Left kidney (tissue), 1 donor: ENCODE results near the gene PANK3. TPM values are rescaled to one million over a fixed set of nuclear protein-coding genes. Genes with fewer than 3 reads are reported as not detected.

Experiments
- polyA plus RNA-seq: library from polyadenylated mRNA; unstranded; fragments of 120-200 nt; gene quantifications from one replicate; pipeline ENCODE4 v1.2.1, GENCODE V29; 2013; ENCODE audit not compliant: insufficient read length

Gene PANK3
- polyA plus RNA-seq, 1 donor = 78.6 TPM

Other genes with a start within 250 kb of the PANK3 start
- gene RARS1, start 92.9 kb downstream of the PANK3 start, polyA plus RNA-seq = 102 TPM
- gene FBLL1, start 50.1 kb downstream of the PANK3 start, polyA plus RNA-seq = 0.48 TPM